GM10248 (cell line): ENCODE results near the gene CTSE.

Source experiments
- CTCF ChIA-PET: fragments of 300-600 bp; sonication (Branson Sonifier 250); formaldehyde crosslinking; extraction: SDS; loops from one replicate; lab custom pipeline; 2021; ENCODE audit warnings: antibody characterized with exemption; lab: Yijun Ruan, JAX
- POLR2A ChIA-PET: fragments of 350-650 bp; sonication (Branson Sonifier 250); formaldehyde crosslinking; extraction: SDS; loops from one replicate; lab custom pipeline; 2020; ENCODE audit warnings: antibody characterized with exemption; lab: Yijun Ruan, JAX
- DNase-seq: peaks from one replicate; pipeline ENCODE4 v3.0.0; 2012; ENCODE audit errors: extremely low spot score
- TF ChIP-seq, protein P1 (sequence below): IDR thresholded peaks from 2 replicates; pipeline ENCODE4 v1.5.1; 2012; ENCODE audit warnings: mild to moderate bottlenecking, low read depth; ENCODE audit errors: extremely low read depth, missing control alignments, control extremely low read depth

CTSE gene

GRCh38 chr1:205991237-205991636, 32.5 kb downstream of the CTSE start:
- ChIA-PET CTCF (interaction anchor here (1.1 to 5.7 kb wide), 4 partner anchors 11 to 115 kb away, joined by 4 to 53 read pairs (median 7); no protein-coding TSS in a partner anchor), POLR2A (no interaction called here)
- TF ChIP-seq, protein P1, sequence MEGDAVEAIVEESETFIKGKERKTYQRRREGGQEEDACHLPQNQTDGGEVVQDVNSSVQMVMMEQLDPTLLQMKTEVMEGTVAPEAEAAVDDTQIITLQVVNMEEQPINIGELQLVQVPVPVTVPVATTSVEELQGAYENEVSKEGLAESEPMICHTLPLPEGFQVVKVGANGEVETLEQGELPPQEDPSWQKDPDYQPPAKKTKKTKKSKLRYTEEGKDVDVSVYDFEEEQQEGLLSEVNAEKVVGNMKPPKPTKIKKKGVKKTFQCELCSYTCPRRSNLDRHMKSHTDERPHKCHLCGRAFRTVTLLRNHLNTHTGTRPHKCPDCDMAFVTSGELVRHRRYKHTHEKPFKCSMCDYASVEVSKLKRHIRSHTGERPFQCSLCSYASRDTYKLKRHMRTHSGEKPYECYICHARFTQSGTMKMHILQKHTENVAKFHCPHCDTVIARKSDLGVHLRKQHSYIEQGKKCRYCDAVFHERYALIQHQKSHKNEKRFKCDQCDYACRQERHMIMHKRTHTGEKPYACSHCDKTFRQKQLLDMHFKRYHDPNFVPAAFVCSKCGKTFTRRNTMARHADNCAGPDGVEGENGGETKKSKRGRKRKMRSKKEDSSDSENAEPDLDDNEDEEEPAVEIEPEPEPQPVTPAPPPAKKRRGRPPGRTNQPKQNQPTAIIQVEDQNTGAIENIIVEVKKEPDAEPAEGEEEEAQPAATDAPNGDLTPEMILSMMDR = no peak
- DNase-seq = no peak

- TF ChIP-seq, protein P1 = no peak
- POLR2A ChIA-PET = no interaction called here
- CTCF ChIA-PET = interaction anchor here (0.8 to 5.7 kb wide), 4 partner anchors 10 to 116 kb away, joined by 3 to 53 read pairs (median 3); no protein-coding TSS in a partner anchor
- DNase-seq = no peak
Observed at GRCh38 chr1:205990226-205990625, 33.5 kb downstream of the CTSE start.

DNA sequence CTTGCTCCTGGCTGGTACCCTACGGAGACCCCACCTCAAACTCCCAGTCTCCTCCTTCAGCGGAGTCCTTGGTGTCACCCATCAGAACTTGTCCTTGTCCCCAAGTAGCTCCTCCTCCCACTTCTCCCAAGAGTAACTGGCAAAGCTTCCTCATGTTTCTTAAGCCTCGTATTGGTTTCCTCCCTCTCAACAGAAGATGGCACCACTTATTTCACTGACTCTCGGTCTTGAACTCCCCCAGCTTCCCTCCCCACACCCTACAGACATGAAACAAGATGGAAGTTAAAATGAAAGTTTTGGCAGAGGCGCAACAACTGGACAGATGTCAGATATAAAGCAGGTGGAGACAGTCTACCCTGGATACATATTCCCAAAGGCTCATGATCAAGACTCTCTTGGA, 33.9 kb downstream of the CTSE start:
- ChIA-PET POLR2A (no interaction called here), CTCF (interaction anchor here (0.8 to 5.7 kb wide), 4 partner anchors 10 to 117 kb away, joined by 3 to 53 read pairs (median 3); no protein-coding TSS in a partner anchor)
- no peak for DNase-seq
- TF ChIP-seq, protein P1 = no peak

DNA sequence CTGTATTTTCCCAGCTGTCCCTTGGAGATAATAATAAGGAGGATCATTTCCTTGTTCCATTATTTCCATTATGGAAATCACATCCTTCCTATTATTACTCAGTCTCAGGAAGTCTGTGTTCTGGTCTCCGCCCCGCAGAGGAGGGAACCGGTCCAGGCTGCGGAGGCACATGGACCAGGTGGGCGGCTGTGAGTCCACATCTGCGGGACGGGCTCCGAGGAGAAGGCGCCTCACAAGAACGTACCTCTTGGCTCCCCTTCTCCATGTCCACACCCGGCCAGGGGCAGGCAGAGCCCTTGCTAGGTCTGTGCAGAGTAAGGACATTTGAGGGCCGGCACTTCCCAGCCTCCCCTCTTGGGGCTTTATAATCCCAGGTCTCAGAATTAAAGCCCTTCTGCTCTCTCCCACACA, 35.1 kb downstream of the CTSE start:
- ChIA-PET CTCF (interaction anchor here (13.6 kb wide), 1 partner anchor 116 kb away, joined by 323 read pairs; no protein-coding TSS in a partner anchor), POLR2A (no interaction called here)
- no peak for DNase-seq
- TF ChIP-seq, protein P1 = no peak

DNA sequence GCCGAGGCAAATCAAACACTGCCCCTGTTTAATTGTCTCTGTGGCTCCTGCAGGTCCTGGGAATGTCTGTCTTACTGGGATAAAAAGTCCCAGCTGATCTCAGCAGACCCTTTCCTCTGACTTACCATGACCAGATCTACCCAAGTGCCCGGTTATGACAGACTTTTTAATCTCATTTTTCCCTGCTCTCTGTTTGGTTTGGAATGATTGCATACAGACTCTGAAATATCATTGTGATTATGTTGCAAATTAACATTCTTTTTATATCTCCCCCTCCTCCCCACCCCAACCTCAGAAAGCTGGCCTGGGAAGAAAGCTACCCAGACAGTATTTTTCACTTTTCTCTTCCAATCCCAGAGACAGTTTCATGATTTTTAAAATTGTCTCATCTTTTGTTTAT, 36.8 kb downstream of the CTSE start:
- CTCF ChIA-PET = interaction anchor here (0.7 to 13.6 kb wide), 7 partner anchors 10 to 195 kb away, joined by 3 to 323 read pairs (median 30); no protein-coding TSS in a partner anchor
- DNase-seq = no peak
- TF ChIP-seq, protein P1 = no peak
- POLR2A ChIA-PET = no interaction called here

DNA sequence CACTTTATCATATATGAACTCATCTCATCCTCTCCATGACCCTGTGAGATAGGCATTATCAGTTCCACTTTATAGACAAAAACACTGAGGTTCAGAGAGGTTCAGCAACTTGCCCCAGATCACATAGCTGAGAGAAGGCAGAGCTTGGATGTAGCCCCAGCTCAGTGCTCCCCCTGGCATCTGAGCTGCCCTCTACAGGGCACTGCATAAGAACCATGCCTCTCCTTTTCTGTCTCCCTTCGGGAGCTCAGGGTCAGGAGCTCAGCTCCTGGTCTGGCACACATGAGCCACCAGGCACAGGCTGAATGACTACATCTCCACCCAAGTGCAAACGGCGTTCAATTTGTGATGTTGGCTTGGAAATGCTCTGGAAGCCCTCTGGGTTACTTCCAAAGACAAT, 37.4 kb downstream of the CTSE start:
- TF ChIP-seq, protein P1 = no peak
- no peak for DNase-seq
- ChIA-PET CTCF (interaction anchor here (0.8 to 13.6 kb wide), 10 partner anchors 9 to 354 kb away, joined by 3 to 323 read pairs (median 7); no protein-coding TSS in a partner anchor), POLR2A (no interaction called here)
